AG09309 (cell line): ENCODE measurements around the gene PHKB.
"Not testable (repeated sequence)": the region's sequence is repeated elsewhere in the genome, so short reads cannot be mapped to it uniquely, and the experiment has no call there.

Experiments used
- DNase-seq: peaks from one replicate; pipeline ENCODE4 v3.0.0-alpha.2; 2010; ENCODE audit warnings: low read depth
- H3K4me3 ChIP-seq: 2 replicates; pipeline ENCODE4 v1.5.1; 2011; ENCODE audit warnings: mild to moderate bottlenecking, low read depth, low read length, moderate library complexity; ENCODE audit not compliant: control insufficient read depth
- CTCF ChIP-seq: IDR thresholded peaks from 2 replicates; pipeline ENCODE4 v1.5.1; 2011; ENCODE audit warnings: mild to moderate bottlenecking, low read depth, low read length, inconsistent platforms; ENCODE audit not compliant: insufficient read depth, control insufficient read depth; ENCODE audit errors: missing control alignments

Gene PHKB

DNA sequence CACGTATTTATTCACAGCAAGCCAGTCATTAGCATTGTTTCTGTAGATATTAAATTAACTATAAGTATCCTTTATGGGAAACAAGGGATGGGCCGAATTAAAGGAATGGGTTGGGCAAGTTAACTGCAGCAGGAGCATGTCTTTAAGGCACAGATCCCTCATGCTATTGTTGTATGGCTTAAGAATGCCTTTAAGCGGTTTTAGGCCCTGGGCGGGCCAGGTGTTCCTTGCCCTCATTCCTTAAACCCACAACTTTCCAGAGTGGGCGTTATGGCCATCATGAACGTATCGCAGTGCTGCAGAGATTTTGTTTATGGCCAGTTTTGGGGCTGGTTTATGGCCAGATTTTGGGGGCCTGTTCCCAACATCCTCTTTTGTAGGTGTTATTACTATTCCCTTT lies 9.1 kb downstream of the PHKB start:
- DNase-seq, result no peak
- TF ChIP-seq CTCF, result no peak
- no peak overlapping the region for H3K4me3 ChIP-seq

GRCh38 chr16:47470810-47471209 lies 9.7 kb downstream of the PHKB start:
- no peak overlapping the region for H3K4me3 ChIP-seq
- TF ChIP-seq CTCF, result no peak
- DNase-seq, result no peak

GRCh38 chr16:47473004-47473403 lies 11.9 kb downstream of the PHKB start:
- not testable (repeated sequence) for DNase-seq, H3K4me3 ChIP-seq

- DNase-seq, result no peak
- H3K4me3 ChIP-seq, result no peak overlapping the region
- no peak for TF ChIP-seq CTCF
Measured at GRCh38 chr16:47473792-47474191, 12.7 kb downstream of the PHKB start.

- no peak for TF ChIP-seq CTCF
- no peak overlapping the region for H3K4me3 ChIP-seq
- DNase-seq, result no peak
Measured at GRCh38 chr16:47475786-47476185, 14.7 kb downstream of the PHKB start.

DNA sequence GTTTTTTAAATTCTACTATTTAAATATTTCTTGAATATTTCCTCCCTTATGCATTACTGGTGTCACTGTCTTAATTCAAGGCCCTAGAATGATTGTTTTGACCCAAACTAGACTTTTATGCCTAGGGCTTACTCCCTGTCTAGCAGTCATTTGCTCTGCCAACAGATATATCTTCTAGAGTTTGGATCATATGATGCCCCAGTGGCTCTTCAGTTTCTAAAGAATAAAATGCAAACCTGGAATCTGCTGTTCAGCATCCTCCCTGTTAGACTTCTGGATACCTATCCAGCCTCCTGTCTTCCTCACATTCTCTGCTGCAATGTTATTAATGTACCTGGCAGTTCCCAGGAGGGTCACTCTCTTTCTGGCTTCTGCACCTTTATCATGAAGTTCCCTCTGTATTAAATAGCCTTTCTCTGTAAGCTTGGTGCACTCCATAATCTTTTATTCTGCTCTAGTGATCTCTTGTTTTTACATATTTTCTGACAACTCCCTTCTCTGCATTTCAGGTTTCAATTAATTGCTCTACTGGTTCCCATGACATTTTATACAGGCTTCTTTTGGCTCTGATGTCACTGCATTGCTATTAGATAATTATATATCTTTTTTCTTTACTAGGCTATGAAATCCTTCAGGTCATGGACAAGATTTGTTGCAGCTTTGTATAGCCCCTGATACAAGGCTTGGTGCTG lies 15.7 kb downstream of the PHKB start:
- DNase-seq, result no peak
- no peak overlapping the region for H3K4me3 ChIP-seq
- no peak for TF ChIP-seq CTCF

DNA sequence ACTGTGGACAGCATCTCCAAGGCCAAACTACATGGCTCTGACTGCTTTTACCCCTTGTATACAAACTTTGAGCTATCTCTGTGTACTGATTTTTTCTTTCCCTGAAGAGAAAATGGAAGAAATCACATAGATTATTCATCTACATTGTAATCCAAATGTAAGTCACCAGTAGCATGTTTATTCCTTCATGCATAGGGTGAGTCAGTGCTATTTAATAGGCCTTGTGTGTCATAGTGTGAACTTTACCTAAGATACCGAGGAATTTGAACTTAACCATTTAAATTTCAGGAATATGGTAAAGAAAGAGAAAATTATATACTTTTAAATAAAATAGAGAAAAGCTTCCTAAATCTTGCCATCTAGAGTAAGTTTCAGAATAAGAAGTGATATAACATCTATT lies 16.5 kb downstream of the PHKB start:
- DNase-seq, result no peak
- TF ChIP-seq CTCF, result no peak
- H3K4me3 ChIP-seq, result no peak overlapping the region
